Erythroblast (primary cell): ENCODE measurements around the gene GPR135.

ENCODE experiments used
- DNase-seq, 2 experiments: peaks; one replicate each; lab custom pipeline; 2025; lab: John Stamatoyannopoulos, UW
- GATA1 ChIP-seq: IDR thresholded peaks from 2 replicates; pipeline ENCODE4 v1.6.1; 2011; ENCODE audit warnings: low read depth, mild to moderate bottlenecking, control low read depth, low read length, moderate library complexity
- POLR2A ChIP-seq: IDR thresholded peaks from 2 replicates; pipeline ENCODE4 v1.6.1; 2011; ENCODE audit warnings: mild to moderate bottlenecking, low read length

The GPR135 gene

DNA sequence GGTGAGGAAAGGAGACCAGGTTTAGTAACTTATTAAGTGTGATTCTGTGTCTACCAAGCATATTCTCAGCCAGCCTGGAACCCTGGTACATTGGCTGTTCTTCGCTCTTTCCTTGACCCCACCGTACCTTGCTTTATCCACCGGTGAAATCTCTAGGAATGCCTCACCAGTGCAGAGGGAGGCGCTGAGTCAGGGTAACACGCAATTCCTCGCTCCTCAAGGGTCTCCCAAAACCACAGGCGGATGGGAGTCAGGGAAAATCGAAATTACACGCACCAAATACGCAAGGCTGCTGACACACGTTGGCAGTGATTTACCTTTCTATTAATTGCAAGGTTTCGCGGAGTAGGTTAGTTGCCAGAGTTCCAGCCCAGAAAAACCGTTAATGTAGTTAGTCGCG lies 18.2 kb upstream of the GPR135 start:
- TF ChIP-seq GATA1 (no peak), POLR2A (no peak)
- DNase-seq = peak; percentile 27 to 53

DNA sequence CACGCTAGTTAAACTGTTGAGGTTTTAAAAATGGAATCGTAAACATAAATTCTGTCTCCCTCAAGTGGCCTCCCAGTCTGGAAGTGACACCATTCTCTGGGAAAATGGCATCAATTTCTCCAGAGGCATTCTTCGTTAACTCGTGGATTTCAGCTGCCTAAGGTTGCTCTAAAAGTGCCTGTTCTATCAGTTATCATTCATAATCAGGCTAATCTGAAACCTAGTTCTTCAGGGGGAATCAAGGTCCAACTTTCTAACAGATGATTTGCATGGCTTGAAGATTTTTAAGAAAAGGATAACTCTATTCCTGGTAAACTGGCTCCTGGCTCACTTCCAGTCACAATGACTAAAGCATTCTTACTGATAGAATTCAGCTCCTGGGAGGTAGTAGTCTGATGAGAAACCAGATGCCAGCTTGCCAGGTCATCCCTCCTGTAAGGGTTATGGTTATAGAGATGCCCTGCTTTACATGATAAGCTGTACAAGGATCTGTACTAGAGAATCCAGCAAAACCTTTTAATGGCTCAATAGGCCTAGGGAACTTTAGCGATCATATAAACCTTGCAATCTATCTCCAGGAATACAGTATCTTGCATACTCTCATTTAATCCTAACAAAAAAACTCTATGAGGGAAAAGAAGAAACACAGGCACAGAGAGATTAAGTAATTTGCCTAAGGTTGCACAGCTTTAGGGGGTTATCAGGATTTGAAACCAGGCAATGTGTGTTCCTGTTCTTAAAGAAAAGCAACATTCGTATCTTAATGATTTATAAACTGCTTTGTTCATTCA lies 17.6 kb upstream of the GPR135 start:
- no peak for TF ChIP-seq POLR2A
- no peak for TF ChIP-seq GATA1
- DNase-seq = peak; percentile 57 to 68

DNA sequence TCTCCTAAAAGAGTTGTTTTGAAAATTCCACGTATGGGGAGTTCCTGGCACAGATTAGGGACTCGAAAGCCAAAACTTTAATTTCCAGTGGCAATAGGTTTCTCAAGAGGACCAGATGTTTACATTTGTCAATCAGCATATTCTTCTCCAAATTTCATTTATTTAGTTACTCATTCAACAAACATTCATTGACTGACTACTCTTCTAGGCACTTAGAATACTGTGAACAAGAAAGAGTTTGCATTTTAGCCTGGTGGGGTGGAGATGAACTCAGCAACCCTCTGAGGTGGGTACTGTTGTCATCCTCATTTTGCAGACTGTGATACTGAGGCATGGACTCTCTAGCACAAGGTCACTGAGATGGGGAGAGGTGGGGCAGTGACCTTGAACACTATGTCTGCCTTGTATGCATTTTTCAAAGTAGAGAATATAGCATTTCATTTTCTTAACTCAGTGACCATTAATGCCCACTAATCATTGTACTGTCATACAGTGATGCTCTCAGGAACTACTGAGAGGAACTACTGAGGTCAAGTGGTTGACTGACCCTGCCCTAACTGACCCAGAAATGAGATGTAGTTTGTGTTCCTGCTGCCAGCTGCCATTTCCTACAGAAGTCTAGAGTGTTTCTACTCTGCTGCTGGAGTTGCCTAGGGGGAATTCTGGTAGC lies 16.8 kb upstream of the GPR135 start:
- TF ChIP-seq POLR2A = no peak
- no peak for TF ChIP-seq GATA1
- peak; percentile 21 to 30 for DNase-seq

DNA sequence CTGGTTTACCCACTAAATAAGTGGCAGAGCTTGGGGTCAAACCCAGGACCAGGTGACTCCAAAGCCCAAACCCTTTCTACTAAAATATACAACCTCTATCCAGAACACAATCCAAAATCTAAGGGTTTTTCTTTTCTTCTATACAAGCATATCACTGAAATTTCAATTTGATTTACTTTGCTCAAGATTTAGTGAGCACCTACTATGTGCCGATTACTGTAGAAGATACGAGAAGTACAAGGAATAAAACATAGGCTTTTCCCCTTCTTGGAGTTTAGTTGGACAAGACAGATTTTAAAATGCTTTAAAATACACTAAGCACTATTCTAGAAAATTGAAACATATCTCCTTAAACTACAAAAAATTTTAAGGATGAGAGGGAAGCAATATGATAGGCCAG lies 16.2 kb upstream of the GPR135 start:
- DNase-seq = no peak
- no peak for TF ChIP-seq POLR2A
- TF ChIP-seq GATA1 = no peak

- TF ChIP-seq POLR2A (no peak), GATA1 (no peak)
- DNase-seq = peak in 1 of 2 experiments; percentile 6
These were observed 15.0 kb upstream of the GPR135 start for GRCh38 chr14:59480166-59480565.

DNA sequence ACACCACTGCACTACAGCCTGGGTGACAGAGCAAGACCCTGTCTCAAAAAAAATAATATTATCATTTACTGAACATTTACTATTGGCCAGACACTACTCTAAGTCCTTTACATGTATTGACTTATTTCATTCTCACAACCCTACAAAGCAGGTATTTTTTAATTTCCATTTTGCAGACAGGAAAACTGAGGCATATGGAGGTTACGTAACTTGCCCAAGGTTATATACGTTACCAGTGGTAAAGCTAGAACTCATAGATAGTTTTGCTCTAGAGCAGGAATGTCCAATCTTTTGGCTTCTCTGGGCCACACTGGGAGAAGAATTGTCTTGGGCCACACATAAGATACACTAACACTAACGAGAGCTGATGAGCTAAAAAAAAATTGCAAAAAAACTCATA lies 13.4 kb upstream of the GPR135 start:
- DNase-seq = no peak
- TF ChIP-seq POLR2A (no peak), GATA1 (no peak)

DNA sequence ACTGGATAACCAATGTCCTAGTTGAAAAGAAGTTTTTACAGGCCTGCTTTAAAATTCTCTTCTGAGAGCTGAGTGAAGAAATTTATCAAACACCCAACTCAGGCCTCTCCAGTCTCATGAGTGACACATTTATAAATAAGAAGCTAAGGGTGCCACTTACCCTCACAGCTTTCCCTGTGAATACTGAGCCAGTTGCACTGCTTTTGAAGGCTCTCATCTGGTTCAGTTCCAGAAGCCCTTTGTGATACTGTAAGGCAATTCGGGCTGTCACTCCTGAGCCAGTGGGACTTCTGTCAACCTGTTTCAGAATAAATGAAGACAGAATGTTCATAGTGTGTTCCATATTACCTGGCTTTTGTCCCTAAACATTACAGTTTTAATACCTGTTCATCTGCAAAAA lies 10.5 kb upstream of the GPR135 start:
- no peak for DNase-seq
- TF ChIP-seq POLR2A (no peak), GATA1 (no peak)

GRCh38 chr14:59474172-59474571 lies 9.0 kb upstream of the GPR135 start:
- DNase-seq = no peak
- TF ChIP-seq GATA1 (no peak), POLR2A (no peak)

DNA sequence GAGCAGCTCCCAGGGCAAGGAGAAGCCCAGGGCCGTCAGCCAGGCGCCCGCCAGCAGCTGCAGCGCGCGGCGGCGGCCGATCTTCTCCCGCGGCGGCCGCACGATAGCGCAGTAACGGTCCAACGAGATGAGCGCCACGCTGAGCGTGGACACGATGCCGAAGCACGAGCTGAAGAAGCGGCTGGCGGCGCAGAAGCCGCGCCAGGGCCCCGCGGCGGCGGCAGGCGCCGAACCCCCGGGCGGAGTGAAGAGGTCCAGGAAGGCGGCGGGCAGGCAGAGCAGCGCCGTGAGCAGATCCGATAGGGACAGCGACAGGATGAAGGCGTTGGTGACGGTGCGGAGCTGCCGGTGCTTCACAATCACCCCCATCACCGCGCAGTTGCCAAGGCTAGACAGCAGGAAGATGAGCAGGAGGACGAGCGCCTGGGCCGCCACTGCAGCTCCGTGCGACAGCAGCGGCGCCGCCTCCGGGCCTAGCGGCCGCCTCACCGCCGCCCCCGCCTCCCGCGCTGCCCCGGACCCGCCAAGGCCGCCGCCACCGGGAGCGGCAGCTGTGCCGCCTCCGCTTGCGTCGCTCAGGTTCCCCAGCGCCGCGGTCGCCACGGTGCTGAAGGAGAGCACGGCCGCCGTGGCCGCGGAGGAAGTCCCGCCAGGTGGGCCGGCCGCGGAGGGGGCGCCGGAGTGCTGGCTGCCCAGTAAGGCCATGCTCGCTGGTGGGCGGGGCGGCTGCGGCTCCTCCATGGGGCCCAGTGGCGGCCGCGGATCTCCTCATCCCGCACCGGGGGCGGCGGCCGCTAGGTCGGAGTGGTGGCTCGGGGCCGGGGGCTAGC lies 479 bp downstream of the GPR135 start:
- peak; percentile 80 to 83 for DNase-seq
- no peak for TF ChIP-seq GATA1
- TF ChIP-seq POLR2A = no peak

GRCh38 chr14:59463787-59464485 lies 1.2 kb downstream of the GPR135 start:
- TF ChIP-seq GATA1 (no peak), POLR2A (no peak)
- peak in 1 of 2 experiments; percentile 47 for DNase-seq

- DNase-seq = no peak
- no peak for TF ChIP-seq POLR2A
- no peak for TF ChIP-seq GATA1
These were observed 3.3 kb downstream of the GPR135 start for GRCh38 chr14:59461891-59462290.

DNA sequence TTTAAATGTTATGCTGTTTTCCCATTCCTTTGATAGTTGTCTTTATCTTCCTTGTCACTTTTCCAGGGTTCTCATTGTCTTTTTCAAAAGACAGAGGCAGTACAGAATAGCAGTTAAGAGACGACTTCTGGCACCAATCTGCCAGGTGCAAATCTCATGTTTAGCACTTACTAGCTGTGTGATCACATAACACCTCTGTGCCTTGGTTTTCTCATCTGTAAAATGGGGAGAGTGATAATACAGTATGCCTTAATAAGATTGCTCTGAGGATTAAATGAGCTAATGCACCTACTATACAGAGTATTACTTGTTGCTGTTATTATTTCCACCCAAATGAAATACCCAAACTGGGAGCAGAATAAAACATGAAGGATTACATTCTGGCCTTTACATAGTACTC lies 4.8 kb downstream of the GPR135 start:
- TF ChIP-seq POLR2A (no peak), GATA1 (no peak)
- DNase-seq = no peak

- TF ChIP-seq GATA1 (no peak), POLR2A (no peak)
- DNase-seq = no peak
These were observed 6.7 kb downstream of the GPR135 start for GRCh38 chr14:59458486-59458885.
